ENCODE measurements around the gene STRIT1. TPM values are rescaled to one million over a fixed set of nuclear protein-coding genes. Genes with fewer than 3 reads are reported as not detected.

STRIT1 gene
- total and polyA plus RNA-seq, 2 of the 4 experiments (the other 2 are of a cell fraction): not detected

GRCh38 chr3:155297100-155297499 lies 3.6 kb upstream of the STRIT1 start:
- H3K27me3 ChIP-seq (ENCODE audit: control insufficient read depth, insufficient read depth, low read length): no peaks in the 10 kb centered on the region
- no peak overlapping the region for H3K56ac ChIP-seq (ENCODE audit: extremely low read depth, insufficient read depth, low read length)
- no peak overlapping the region for H3K14ac ChIP-seq (replicated peaks; ENCODE audit: low read depth, low read length)
- H2BK5ac ChIP-seq (ENCODE audit: low read depth, low read length, poor library complexity, severe bottlenecking): no peak overlapping the region
- TF ChIP-seq RAD21 (IDR thresholded peaks at IDR 0.05; ENCODE audit: low read length): no peak
- no peak overlapping the region for H4K91ac ChIP-seq (ENCODE audit: insufficient read depth, low read depth, low read length)
- intact Hi-C loops (cut with micrococcal nuclease) (no loop called here), in situ Hi-C loops (cut with MboI; ENCODE audit: low sequenced_read_pairs) (no loop called here), dilution Hi-C loops (cut with HindIII; ENCODE audit: low sequenced_read_pairs, unreplicated experiment) (no loop called here)
- no peak overlapping the region for H3K9ac ChIP-seq (ENCODE audit: low read depth, low read length)
- H4K8ac ChIP-seq (ENCODE audit: low read depth in 2 of 2, low read length in 2 of 2): no peak overlapping the region
- H3K27ac ChIP-seq (ENCODE audit: insufficient read depth, low read length): no peak overlapping the region
- no peak overlapping the region for H4K5ac ChIP-seq (ENCODE audit: low read depth, low read length)
- ChIA-PET CTCF (no interaction called here), POLR2A (ENCODE audit: unreplicated experiment) (interaction anchor here (0.6 kb wide), 1 partner anchor 1445 kb away, joined by 4 read pairs; no protein-coding TSS in a partner anchor)
- no peak overlapping the region for H2AK5ac ChIP-seq (ENCODE audit: low read depth, low read length)
- H3K36me3 ChIP-seq (ENCODE audit: control insufficient read depth, insufficient read depth, low read length): no peaks in the 10 kb centered on the region
- H3K18ac ChIP-seq (ENCODE audit: low read depth, low read length): no peak overlapping the region
- H2AFZ ChIP-seq (replicated peaks; ENCODE audit: low read length, poor library complexity): no peak overlapping the region
- H2BK120ac ChIP-seq (ENCODE audit: low read depth, low read length): no peak overlapping the region
- no peak overlapping the region for H3K23ac ChIP-seq (ENCODE audit: low read depth, low read length)
- H2BK20ac ChIP-seq (ENCODE audit: low read depth, low read length): no peak overlapping the region
- no peak overlapping the region for H3K4ac ChIP-seq (ENCODE audit: low read depth, low read length)
- H2BK15ac ChIP-seq (ENCODE audit: low read depth, low read length): no peak overlapping the region
- H3K79me1 ChIP-seq (ENCODE audit: low read depth in 1 of 2, low read length in 2 of 2): no peaks in the 10 kb centered on the region
- H3K4me3 ChIP-seq (ENCODE audit: insufficient read depth, low read depth, low read length): no peak overlapping the region
- H3K9me1 ChIP-seq (ENCODE audit: insufficient read depth, low read length): no peaks in the 10 kb centered on the region
- H4K20me1 ChIP-seq (ENCODE audit: insufficient read depth, low read length): no peaks in the 10 kb centered on the region
- ATAC-seq (ENCODE audit: low read depth): no peak
- H3K4me1 ChIP-seq (ENCODE audit: control insufficient read depth, insufficient read depth, low read length): no peaks in the 10 kb centered on the region
- no peak overlapping the region for H2AK9ac ChIP-seq (replicated peaks; ENCODE audit: low read depth, low read length, poor library complexity)
- no peak overlapping the region for H3K4me2 ChIP-seq (ENCODE audit: low read depth, low read length)
- no peak for DNase-seq
- BruUV-seq (replicated peaks): no TSS peak
- peaks cover 7% of the 10 kb centered on the region; the same call in 1 of the 2 replicates for H3K9me3 ChIP-seq (ENCODE audit: control insufficient read depth, insufficient read depth, low read length)
